GM23338 (cell line): ENCODE data around the gene UBE2K.

Source experiments
- CREB1 ChIP-seq: fragments of 250-450 bp; sonication (Bioruptor Pico); IDR thresholded peaks from 2 replicates; pipeline ENCODE4 v1.5.0; 2020; ENCODE audit warnings: low read depth, mild to moderate bottlenecking, moderate library complexity
- EZH2 ChIP-seq: fragments of 200-600 bp; sonication (generic); IDR thresholded peaks from one replicate; pipeline ENCODE4 v1.8.0; 2017; ENCODE audit warnings: antibody characterized with exemption, mild to moderate bottlenecking, low read depth; ENCODE audit not compliant: unreplicated experiment
- EZH2phosphoT487 ChIP-seq: fragments of 200-600 bp; sonication (generic); IDR thresholded peaks from one replicate; pipeline ENCODE4 v1.8.1; 2018; ENCODE audit warnings: antibody characterized with exemption; ENCODE audit not compliant: unreplicated experiment
- POLR2AphosphoS5 ChIP-seq: IDR thresholded peaks from 2 replicates; pipeline ENCODE4 v1.6.1; 2016; ENCODE audit warnings: antibody characterized with exemption, low read depth
- STAT1 ChIP-seq: IDR thresholded peaks from one replicate; pipeline ENCODE4 v1.6.1; 2016; ENCODE audit warnings: antibody characterized with exemption; ENCODE audit not compliant: unreplicated experiment
- TF ChIP-seq, protein P1 (sequence below), 2 experiments: fragments of 200-600 bp in 1 of 2; sonication (generic) in 1 of 2; conservative IDR thresholded peaks; 2 replicates each; pipeline versions ENCODE4 v1.5.1 to v1.6.1; 2016 to 2017; ENCODE audit warnings: antibody characterized with exemption in 2 of 2, low read depth in 2 of 2, mild to moderate bottlenecking in 2 of 2, moderate library complexity in 1 of 2

DNA sequence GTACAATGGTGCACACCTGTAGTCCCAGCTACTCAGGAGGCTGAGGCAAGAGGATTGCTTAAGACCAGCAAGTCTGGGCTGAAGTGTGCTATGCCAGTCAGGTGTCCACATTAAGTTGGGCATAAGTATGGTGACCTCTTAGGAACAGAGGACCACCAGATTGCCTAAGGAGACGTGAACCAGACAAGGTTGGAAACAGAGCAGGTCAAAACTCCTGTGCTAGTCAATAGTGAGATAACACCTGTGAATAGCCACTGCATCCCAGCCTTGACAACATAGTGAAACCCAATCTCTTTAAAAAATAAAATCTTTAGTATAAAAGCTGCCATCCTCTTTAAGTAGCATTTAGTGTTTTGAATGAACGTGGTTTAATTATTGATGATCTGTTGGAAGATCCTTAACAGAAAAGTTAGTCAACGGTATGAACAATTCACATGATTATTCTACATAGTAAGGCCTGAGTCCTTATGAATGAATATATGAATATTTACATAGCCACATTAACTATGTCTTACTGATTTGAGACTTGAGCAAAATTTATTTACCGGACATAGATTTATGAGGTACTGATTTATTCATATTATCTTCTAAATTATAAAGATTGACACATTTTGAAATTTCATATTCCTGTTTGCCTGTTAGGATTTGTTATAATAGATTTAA lies 63.2 kb downstream of the UBE2K start:
- TF ChIP-seq, protein P1, sequence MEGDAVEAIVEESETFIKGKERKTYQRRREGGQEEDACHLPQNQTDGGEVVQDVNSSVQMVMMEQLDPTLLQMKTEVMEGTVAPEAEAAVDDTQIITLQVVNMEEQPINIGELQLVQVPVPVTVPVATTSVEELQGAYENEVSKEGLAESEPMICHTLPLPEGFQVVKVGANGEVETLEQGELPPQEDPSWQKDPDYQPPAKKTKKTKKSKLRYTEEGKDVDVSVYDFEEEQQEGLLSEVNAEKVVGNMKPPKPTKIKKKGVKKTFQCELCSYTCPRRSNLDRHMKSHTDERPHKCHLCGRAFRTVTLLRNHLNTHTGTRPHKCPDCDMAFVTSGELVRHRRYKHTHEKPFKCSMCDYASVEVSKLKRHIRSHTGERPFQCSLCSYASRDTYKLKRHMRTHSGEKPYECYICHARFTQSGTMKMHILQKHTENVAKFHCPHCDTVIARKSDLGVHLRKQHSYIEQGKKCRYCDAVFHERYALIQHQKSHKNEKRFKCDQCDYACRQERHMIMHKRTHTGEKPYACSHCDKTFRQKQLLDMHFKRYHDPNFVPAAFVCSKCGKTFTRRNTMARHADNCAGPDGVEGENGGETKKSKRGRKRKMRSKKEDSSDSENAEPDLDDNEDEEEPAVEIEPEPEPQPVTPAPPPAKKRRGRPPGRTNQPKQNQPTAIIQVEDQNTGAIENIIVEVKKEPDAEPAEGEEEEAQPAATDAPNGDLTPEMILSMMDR (conservative IDR thresholded peaks at IDR 0.05; ENCODE audit: low read depth in 2 of 2): no peak
- TF ChIP-seq POLR2AphosphoS5 (no peak), CREB1 (CRISPR knock-in tag) (no peak), EZH2 (no peak), STAT1 (no peak), EZH2phosphoT487 (no peak)
